Endothelial cell (in vitro differentiated cells): Measurements from ENCODE around the gene ADCY5. TPM values are rescaled to one million over a fixed set of nuclear protein-coding genes. Genes with fewer than 3 reads are reported as not detected.

Source experiments
- DNase-seq: peaks from one replicate; pipeline ENCODE4 v3.0.0; 2021; ENCODE audit warnings: low spot score
- H3K27ac Mint-ChIP-seq: one replicate; pipeline ENCODE4 v1.8.0; 2021; ENCODE audit warnings: mixed read lengths, inconsistent platforms; ENCODE audit not compliant: unreplicated experiment
- H3K27me3 Mint-ChIP-seq: one replicate; pipeline ENCODE4 v1.8.0; 2021; ENCODE audit warnings: mild to moderate bottlenecking, moderate library complexity, mixed read lengths, inconsistent platforms; ENCODE audit not compliant: unreplicated experiment
- H3K36me3 Mint-ChIP-seq: one replicate; pipeline ENCODE4 v1.8.0; 2021; ENCODE audit warnings: mild to moderate bottlenecking, low read depth, mixed read lengths, inconsistent platforms; ENCODE audit not compliant: unreplicated experiment
- H3K4me1 Mint-ChIP-seq: one replicate; pipeline ENCODE4 v1.8.0; 2021; ENCODE audit warnings: mild to moderate bottlenecking, mixed read lengths, inconsistent platforms; ENCODE audit not compliant: unreplicated experiment
- H3K4me3 Mint-ChIP-seq: one replicate; pipeline ENCODE4 v1.8.0; 2021; ENCODE audit warnings: mild to moderate bottlenecking, mixed read lengths, inconsistent platforms; ENCODE audit not compliant: unreplicated experiment
- H3K9me3 Mint-ChIP-seq: one replicate; pipeline ENCODE4 v1.8.0; 2021; ENCODE audit warnings: mixed read lengths, inconsistent platforms; ENCODE audit not compliant: unreplicated experiment
- total RNA-seq: library from RNA; stranded (reverse); fragmentation: NEBNext Ultra II Directional; extraction: Animal tissue kit (Norgen Biotek cat#: 25700); gene quantifications from one replicate; pipeline ENCODE4 v1.2.1, GENCODE V29; 2021; ENCODE audit not compliant: unreplicated experiment
- TF ChIP-seq, protein P1 (sequence below): fragments of 200-600 bp; sonication (generic); IDR thresholded peaks from one replicate; pipeline ENCODE4 v1.5.0; 2021; ENCODE audit warnings: antibody characterized with exemption; ENCODE audit not compliant: unreplicated experiment

The ADCY5 gene
- total RNA-seq, 1 donor from 2014 or later = 1.0 TPM

DNA sequence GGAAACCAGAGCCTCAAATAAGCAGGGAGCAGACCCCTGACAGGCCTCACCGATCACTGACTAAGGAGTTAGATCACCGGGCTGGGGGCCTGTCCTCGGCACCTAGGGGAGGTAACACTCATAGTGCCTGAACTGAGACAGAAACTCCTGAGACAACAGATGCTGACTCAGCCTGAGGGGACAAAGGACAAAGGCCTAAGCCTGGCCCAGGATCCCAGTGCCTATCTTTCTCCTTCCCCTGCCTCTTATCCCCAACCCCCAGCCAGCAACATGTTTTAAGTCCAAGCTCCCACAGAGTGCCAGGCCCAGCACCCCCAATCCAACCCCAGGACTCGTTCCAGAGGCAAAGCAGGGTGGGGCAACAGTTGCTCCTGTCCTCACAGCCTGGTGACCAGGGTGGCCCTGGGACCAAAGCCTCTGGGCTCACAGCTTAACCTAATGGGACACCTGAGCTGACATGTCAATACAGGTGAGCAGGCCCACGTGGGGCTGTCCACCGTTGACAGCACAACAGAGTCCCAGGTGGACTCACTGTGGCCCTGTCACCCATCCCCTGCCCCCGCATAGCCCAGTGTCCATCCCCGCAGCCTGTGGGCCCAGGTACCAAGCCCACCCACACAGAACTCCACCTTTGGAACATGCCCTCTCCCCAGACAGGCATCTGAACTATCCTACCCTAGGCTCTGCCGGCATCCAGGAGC, 37.4 kb downstream of the ADCY5 start:
- H3K9me3 Mint-ChIP-seq = no peaks in the 10 kb centered on the region
- H3K27me3 Mint-ChIP-seq = peaks cover 11% of the 10 kb centered on the region
- H3K4me3 Mint-ChIP-seq = no peak overlapping the region
- no peaks in the 10 kb centered on the region for H3K36me3 Mint-ChIP-seq
- H3K4me1 Mint-ChIP-seq = peaks cover 11% of the 10 kb centered on the region
- H3K27ac Mint-ChIP-seq = no peak overlapping the region
- DNase-seq = no peak
- TF ChIP-seq, protein P1, sequence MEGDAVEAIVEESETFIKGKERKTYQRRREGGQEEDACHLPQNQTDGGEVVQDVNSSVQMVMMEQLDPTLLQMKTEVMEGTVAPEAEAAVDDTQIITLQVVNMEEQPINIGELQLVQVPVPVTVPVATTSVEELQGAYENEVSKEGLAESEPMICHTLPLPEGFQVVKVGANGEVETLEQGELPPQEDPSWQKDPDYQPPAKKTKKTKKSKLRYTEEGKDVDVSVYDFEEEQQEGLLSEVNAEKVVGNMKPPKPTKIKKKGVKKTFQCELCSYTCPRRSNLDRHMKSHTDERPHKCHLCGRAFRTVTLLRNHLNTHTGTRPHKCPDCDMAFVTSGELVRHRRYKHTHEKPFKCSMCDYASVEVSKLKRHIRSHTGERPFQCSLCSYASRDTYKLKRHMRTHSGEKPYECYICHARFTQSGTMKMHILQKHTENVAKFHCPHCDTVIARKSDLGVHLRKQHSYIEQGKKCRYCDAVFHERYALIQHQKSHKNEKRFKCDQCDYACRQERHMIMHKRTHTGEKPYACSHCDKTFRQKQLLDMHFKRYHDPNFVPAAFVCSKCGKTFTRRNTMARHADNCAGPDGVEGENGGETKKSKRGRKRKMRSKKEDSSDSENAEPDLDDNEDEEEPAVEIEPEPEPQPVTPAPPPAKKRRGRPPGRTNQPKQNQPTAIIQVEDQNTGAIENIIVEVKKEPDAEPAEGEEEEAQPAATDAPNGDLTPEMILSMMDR = no peak

DNA sequence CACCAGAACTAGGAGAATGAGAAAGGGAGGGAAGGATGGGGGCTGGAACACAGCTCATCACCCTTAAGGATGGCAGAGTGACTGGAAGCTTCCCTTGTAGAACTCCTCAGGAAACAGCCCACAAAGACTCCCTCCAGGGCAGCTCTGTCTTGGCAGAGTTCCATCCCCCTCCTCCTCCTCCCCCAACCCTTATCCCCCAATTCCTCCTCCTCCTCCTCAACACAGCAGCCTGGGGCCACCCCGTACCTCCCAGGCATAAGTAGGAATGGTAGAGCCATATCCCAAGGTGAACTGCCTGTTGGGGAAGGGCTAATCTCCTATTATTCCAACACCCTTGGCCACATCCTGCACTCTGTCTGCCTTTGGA, 38.8 kb downstream of the ADCY5 start:
- Mint-ChIP-seq H3K4me3 (no peak overlapping the region), H3K36me3 (no peaks in the 10 kb centered on the region), H3K9me3 (no peaks in the 10 kb centered on the region), H3K27ac (no peak overlapping the region), H3K27me3 (peaks cover 11% of the 10 kb centered on the region), H3K4me1 (peaks cover 11% of the 10 kb centered on the region)
- TF ChIP-seq, protein P1 = no peak
- no peak for DNase-seq

DNA sequence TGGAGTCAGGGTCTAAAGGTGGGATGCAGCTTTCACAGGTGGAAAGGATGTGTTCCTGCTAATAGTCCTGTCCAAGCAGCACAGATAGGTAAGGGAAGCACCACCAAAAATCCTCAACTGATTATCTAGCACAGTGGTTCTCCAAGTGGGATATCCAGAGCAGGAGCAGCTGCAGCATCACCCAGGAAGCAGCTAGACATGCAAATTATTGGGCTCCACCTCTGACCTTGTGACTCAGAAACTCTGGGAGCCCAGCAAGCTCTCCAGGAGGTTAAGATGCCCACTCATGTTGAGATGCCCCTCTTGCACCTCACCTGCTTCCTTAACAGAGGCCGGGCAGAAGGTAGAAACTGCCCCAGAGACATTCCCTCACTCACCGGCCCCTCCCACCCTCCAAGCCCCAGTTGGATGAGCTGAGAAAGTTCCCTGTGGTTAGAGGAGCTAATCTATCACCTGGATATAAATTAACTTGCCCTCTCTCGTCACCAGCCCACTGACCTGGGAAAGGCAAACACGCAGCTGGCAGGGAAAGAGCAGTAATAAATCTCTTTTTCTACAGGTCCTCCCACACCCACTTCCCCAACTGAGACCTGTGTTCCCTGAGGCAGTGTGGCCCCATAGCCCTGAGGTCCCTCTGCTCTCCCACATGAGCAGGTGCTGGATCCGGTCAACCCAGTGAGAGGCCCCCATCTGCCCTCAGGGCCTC, 39.3 kb downstream of the ADCY5 start:
- H3K4me3 Mint-ChIP-seq = no peak overlapping the region
- peaks cover 11% of the 10 kb centered on the region for H3K27me3 Mint-ChIP-seq
- H3K27ac Mint-ChIP-seq = no peak overlapping the region
- no peaks in the 10 kb centered on the region for H3K9me3 Mint-ChIP-seq
- no peak for DNase-seq
- H3K4me1 Mint-ChIP-seq = peaks cover 11% of the 10 kb centered on the region
- no peaks in the 10 kb centered on the region for H3K36me3 Mint-ChIP-seq
- TF ChIP-seq, protein P1 = no peak

DNA sequence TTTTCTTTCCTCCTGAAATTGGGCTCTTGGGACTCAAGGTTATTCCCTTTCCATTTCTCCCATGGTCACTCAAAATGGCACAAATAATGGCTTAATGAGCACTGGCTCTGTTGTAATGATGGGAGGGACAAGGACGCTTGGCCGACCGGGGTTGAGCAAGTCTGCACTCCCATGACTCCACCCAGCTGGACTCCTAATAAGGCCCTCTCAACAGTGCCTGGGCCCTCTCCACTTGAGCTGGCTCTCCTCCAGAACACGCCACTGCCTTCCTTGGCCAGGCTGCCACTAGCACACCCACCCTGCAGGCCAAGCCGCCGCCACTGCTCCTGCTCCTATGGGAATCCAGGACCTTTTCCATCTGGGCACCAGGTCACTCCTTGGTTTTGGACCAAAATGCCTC, 42.3 kb downstream of the ADCY5 start:
- H3K4me3 Mint-ChIP-seq = no peak overlapping the region
- no peaks in the 10 kb centered on the region for H3K36me3 Mint-ChIP-seq
- peaks cover 9% of the 10 kb centered on the region for H3K27me3 Mint-ChIP-seq
- H3K4me1 Mint-ChIP-seq = no peaks in the 10 kb centered on the region
- TF ChIP-seq, protein P1 = no peak
- no peaks in the 10 kb centered on the region for H3K9me3 Mint-ChIP-seq
- no peak overlapping the region for H3K27ac Mint-ChIP-seq
- DNase-seq = no peak

DNA sequence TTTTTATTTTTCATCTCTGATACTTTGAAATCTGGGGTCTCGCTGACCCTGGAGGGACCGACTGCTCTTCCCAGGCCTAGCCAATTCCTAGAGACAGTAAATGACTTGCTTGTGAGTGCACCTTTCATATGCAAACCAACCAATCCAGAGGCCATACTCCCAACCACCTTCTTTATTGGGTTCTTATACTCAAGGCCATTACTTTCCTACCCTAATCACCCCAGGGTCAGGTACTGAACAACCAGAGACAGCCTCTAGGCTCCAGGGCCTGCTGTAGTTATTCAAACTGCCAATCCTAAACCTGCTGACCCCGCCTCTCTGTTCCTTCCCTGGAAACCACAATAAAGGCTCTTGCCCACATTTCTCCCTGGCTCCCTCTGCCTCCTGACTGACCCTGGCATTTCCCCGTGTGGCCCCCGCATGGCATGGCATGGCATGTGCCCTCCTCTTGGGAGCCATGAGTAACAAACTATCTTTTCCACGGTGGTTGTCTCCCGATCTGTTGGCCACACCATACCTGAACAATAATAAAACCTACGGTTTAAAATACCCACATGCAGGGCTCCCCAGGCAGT, 42.9 kb downstream of the ADCY5 start:
- Mint-ChIP-seq H3K36me3 (no peaks in the 10 kb centered on the region), H3K4me3 (no peak overlapping the region), H3K27me3 (peaks cover 12% of the 10 kb centered on the region), H3K4me1 (no peaks in the 10 kb centered on the region), H3K9me3 (no peaks in the 10 kb centered on the region), H3K27ac (no peak overlapping the region)
- TF ChIP-seq, protein P1 = no peak
- no peak for DNase-seq
